Measurements from ENCODE around the gene ST14.

GRCh38 chr11:130180896-130181294 is 21.3 kb downstream of the ST14 start:
- TF ChIP-seq CTCF (IDR thresholded peaks at IDR 0.05) (no peak), POLR2AphosphoS5 (IDR thresholded peaks at IDR 0.05) (no peak)
